Measurements from ENCODE around the gene KLHDC3. TPM values are rescaled to one million over a fixed set of nuclear protein-coding genes. Genes with fewer than 3 reads are reported as not detected.

Gene KLHDC3
- total RNA-seq, 1 experiment from 2014 or later, result 122 TPM

- no TSS peak for BruUV-seq (replicated peaks)
- intact Hi-C loops (cut with micrococcal nuclease; ENCODE audit: unreplicated experiment), result loop anchor here (1.0 to 5.0 kb wide), 3 partner anchors 47 to 115 kb away; partner anchors contain the start of genes KLHDC3, MEA1 and SRF
- CTCF ChIA-PET, result interaction anchor here (0.5 to 1.2 kb wide), 2 partner anchors 85 to 437 kb away, joined by 4 read pairs; no protein-coding TSS in a partner anchor
- Histone ChIP-seq H3K4me1 (replicated peaks; ENCODE audit: insufficient read depth) (peaks cover 22% of the 10 kb centered on the region), H3K27ac (peak within 1 kb of the TSS; percentile 61), H3K27me3 (ENCODE audit: insufficient read depth, low read depth) (no peaks in the 10 kb centered on the region), H3K9me3 (ENCODE audit: insufficient read depth, low read depth) (no peaks in the 10 kb centered on the region), H3F3A (ENCODE audit: insufficient read depth, low read depth) (peaks cover 26% of the 10 kb centered on the region; the same call in 1 of the 2 replicates), H3K4me3 (peak within 1 kb of the TSS; percentile 80), H2AFZ (peak within 1 kb of the TSS; percentile 87), H4K20me1 (ENCODE audit: insufficient read depth) (no peaks in the 10 kb centered on the region), H3K79me2 (ENCODE audit: low read depth) (peaks cover 32% of the 10 kb centered on the region), H3K9me2 (ENCODE audit: insufficient read depth) (no peaks in the 10 kb centered on the region), H3K36me3 (ENCODE audit: low read depth) (no peaks in the 10 kb centered on the region; the same call in 1 of the 2 replicates), H3K4me2 (peak within 1 kb of the TSS; percentile 96)
- DNase-seq, result peak; percentile 94 to 95
- POLR2A ChIA-PET (ENCODE audit: unreplicated experiment), result interaction anchor here (0.5 to 1.1 kb wide), 12 partner anchors 16 to 465 kb away, joined by 3 to 8 read pairs (median 6); partner anchors contain the start of genes CNPY3, CUL9, KLHDC3 and PPP2R5D
- TF ChIP-seq, protein P1, sequence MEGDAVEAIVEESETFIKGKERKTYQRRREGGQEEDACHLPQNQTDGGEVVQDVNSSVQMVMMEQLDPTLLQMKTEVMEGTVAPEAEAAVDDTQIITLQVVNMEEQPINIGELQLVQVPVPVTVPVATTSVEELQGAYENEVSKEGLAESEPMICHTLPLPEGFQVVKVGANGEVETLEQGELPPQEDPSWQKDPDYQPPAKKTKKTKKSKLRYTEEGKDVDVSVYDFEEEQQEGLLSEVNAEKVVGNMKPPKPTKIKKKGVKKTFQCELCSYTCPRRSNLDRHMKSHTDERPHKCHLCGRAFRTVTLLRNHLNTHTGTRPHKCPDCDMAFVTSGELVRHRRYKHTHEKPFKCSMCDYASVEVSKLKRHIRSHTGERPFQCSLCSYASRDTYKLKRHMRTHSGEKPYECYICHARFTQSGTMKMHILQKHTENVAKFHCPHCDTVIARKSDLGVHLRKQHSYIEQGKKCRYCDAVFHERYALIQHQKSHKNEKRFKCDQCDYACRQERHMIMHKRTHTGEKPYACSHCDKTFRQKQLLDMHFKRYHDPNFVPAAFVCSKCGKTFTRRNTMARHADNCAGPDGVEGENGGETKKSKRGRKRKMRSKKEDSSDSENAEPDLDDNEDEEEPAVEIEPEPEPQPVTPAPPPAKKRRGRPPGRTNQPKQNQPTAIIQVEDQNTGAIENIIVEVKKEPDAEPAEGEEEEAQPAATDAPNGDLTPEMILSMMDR (conservative IDR thresholded peaks at IDR 0.05), result no peak
- TF ChIP-seq EZH2 (IDR thresholded peaks at IDR 0.05; ENCODE audit: low read depth), result no peak
These were observed 45.4 kb downstream of the KLHDC3 start, which contains the start of the genes KLC4 and MRPL2 for GRCh38 chr6:43059168-43060033. Gene KLC4, plus strand, starts transcription at chr6:43059631. Its CDS starts 1,705 bp downstream, at chr6:43061336. Gene MRPL2, minus strand, starts transcription at chr6:43059434. Its CDS starts 53 bp downstream, at chr6:43059381.

DNA sequence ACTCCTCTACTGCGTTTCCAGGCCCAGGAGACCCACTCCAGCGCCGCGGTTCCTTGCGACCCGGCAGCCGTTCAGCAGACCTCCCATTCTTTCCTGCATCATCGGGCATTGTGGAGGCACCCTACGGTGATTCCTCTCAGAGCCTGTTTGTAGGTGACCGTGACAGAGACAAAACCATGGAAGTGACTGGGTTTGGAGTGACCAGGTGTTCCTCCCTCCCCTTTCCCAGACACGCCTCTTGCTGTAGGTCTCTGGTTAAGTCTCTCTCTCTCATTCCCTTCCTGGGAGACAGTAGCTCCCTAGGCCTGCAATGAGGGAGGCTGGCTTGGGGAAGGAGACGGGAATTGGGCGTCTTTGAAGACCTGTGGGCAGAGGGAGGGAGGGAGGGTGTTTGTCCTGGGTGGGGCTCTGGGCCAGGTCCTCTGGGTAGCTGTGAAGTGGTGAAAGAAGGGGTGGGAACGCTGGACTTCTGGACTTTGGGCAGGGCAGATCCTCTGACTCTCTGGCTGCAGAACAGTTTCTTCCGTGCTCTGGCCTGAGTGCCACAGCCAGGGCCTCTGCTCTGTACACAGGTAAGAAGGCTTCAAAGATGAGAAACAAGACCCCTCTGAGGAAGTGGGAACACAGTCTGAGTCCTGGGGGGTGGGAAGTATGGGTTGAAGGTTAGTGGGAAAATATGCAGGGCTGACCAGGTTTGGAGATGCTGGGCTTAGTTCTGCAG lies 46.1 kb downstream of the KLHDC3 start:
- Histone ChIP-seq H3K36me3 (ENCODE audit: low read depth) (no peaks in the 10 kb centered on the region; the same call in 1 of the 2 replicates), H3K4me2 (peak overlapping the region; percentile 86), H3K79me2 (ENCODE audit: low read depth) (peaks cover 32% of the 10 kb centered on the region), H3F3A (ENCODE audit: insufficient read depth, low read depth) (peaks cover 19% of the 10 kb centered on the region; the same call in 1 of the 2 replicates), H3K9me2 (ENCODE audit: insufficient read depth) (no peaks in the 10 kb centered on the region), H3K27ac (peak overlapping the region; percentile 61), H3K27me3 (ENCODE audit: insufficient read depth, low read depth) (no peaks in the 10 kb centered on the region), H3K4me1 (replicated peaks; ENCODE audit: insufficient read depth) (peaks cover 22% of the 10 kb centered on the region), H4K20me1 (ENCODE audit: insufficient read depth) (no peaks in the 10 kb centered on the region), H3K4me3 (peak overlapping the region; percentile 80), H2AFZ (peak overlapping the region; percentile 87), H3K9me3 (ENCODE audit: insufficient read depth, low read depth) (no peaks in the 10 kb centered on the region)
- no TSS peak for BruUV-seq (replicated peaks)
- CTCF ChIA-PET, result interaction anchor here (0.6 to 1.2 kb wide), 2 partner anchors 84 kb away, joined by 3 to 4 read pairs; no protein-coding TSS in a partner anchor
- DNase-seq, result peak; percentile 62 to 74
- POLR2A ChIA-PET (ENCODE audit: unreplicated experiment), result interaction anchor here (0.6 to 1.1 kb wide), 6 partner anchors 16 to 1025 kb away, joined by 3 to 6 read pairs (median 4); partner anchors contain the start of genes CNPY3 and PTK7
- intact Hi-C loops (cut with micrococcal nuclease; ENCODE audit: unreplicated experiment), result no loop called here
- no peak for TF ChIP-seq EZH2 (IDR thresholded peaks at IDR 0.05; ENCODE audit: low read depth)
- TF ChIP-seq, protein P1 (conservative IDR thresholded peaks at IDR 0.05), result no peak

All from PC-9 (cell line).